ENCODE measurements around the gene GLT8D1. TPM values are rescaled to one million over a fixed set of nuclear protein-coding genes. Genes with fewer than 3 reads are reported as not detected.
"Not testable (repeated sequence)": the region's sequence is repeated elsewhere in the genome, so short reads cannot be mapped to it uniquely, and the experiment has no call there.

GLT8D1 gene
- total and polyA plus RNA-seq, 7 donors, result 9.2 to 47.4 (median 31.5) TPM

DNA sequence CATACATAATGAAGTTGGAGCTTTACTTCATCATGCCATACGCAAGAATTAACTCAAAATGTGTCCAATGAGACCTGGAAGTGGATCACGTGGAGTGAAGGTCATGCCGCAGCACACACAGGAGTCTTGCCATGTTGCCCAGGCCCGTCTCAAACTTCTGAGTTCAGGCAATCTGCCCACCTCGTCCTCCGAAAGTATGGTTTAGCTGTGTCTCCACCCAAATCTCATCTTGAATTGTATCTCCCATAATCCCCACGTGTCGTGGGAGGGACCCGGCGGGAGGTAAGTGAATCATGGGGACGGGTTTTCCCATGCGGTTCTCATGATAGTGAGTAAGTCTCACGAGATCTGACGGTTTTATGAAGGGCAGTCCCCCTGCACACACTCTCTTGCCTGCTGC is 26.0 kb upstream of the GLT8D1 start:
- intact Hi-C loops (cut with DNase I), result no loop called here
- Histone ChIP-seq H3K4me1 (no peaks in the 10 kb centered on the region), H3K4me3 (no peak overlapping the region), H3K27ac (no peak overlapping the region), H3K27me3 (no peaks in the 10 kb centered on the region), H3K9me3 (peaks cover 0 to 2% (median 0%) of the 10 kb centered on the region in 4 donors), H3K36me3 (peaks cover 6 to 79% (median 17%) of the 10 kb centered on the region in 4 donors)
- DNase-seq, result no peak
- no peak for TF ChIP-seq POLR2AphosphoS5 (IDR thresholded peaks at IDR 0.05)
- TF ChIP-seq POLR2A (IDR thresholded peaks at IDR 0.05), result no peak
- TF ChIP-seq, protein P1, sequence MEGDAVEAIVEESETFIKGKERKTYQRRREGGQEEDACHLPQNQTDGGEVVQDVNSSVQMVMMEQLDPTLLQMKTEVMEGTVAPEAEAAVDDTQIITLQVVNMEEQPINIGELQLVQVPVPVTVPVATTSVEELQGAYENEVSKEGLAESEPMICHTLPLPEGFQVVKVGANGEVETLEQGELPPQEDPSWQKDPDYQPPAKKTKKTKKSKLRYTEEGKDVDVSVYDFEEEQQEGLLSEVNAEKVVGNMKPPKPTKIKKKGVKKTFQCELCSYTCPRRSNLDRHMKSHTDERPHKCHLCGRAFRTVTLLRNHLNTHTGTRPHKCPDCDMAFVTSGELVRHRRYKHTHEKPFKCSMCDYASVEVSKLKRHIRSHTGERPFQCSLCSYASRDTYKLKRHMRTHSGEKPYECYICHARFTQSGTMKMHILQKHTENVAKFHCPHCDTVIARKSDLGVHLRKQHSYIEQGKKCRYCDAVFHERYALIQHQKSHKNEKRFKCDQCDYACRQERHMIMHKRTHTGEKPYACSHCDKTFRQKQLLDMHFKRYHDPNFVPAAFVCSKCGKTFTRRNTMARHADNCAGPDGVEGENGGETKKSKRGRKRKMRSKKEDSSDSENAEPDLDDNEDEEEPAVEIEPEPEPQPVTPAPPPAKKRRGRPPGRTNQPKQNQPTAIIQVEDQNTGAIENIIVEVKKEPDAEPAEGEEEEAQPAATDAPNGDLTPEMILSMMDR (IDR thresholded peaks at IDR 0.05), result no peak
- TF ChIP-seq EP300 (IDR thresholded peaks at IDR 0.05), result no peak
- 83 to 96% methylated on average over 14 of the region's 14 CpGs for WGBS, 2 donors

DNA sequence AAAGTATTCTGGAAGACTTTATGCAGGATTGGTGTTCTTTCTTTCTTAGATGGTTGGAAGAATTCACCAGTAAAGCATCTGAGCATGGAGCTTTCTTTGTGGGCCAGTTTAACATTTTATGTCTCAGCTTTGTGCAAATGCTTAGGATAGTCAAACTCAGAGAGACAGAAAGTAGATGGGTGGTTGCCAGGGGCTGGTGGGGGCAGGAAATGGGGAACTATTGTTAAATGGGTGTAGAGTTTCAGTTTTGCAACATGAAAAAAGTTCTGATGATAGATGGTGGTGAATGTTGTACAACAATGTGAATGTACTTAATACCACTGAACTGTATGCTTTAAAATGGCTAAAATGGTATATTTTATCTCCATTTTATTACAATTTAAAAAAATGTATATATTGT is 25.1 kb upstream of the GLT8D1 start:
- Histone ChIP-seq H3K27me3 (no peaks in the 10 kb centered on the region), H3K27ac (no peak overlapping the region), H3K4me3 (no peak overlapping the region), H3K9me3 (peaks cover 0 to 2% (median 0%) of the 10 kb centered on the region in 4 donors), H3K36me3 (peaks cover 6 to 71% (median 17%) of the 10 kb centered on the region in 4 donors), H3K4me1 (no peaks in the 10 kb centered on the region)
- DNase-seq, result no peak
- intact Hi-C loops (cut with DNase I), result no loop called here
- TF ChIP-seq EP300 (IDR thresholded peaks at IDR 0.05) (no peak), POLR2AphosphoS5 (IDR thresholded peaks at IDR 0.05) (no peak), POLR2A (IDR thresholded peaks at IDR 0.05) (no peak)
- TF ChIP-seq, protein P1 (IDR thresholded peaks at IDR 0.05), result no peak

DNA sequence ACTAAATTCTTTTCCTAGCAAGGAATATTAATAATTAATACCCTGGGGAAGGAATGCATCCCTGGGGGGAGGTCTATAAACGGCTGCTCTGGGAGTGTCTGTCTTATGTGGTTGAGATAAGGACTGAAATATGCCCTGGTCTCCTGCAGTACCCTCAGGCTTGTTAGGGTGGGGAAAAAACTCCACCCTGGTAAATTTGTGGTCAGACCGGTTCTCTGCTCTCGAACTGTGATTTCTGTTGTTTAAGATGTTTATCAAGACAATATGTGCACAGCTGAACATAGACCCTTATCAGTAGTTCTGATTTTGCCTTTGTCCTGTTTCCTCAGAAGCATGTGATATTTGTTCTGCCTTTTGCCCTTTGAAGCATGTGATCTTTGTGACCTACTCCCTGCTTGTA is 23.2 kb upstream of the GLT8D1 start:
- H3K4me3 ChIP-seq; DNase-seq; intact Hi-C loops (cut with DNase I); H3K4me1 ChIP-seq; H3K27me3 ChIP-seq; H3K9me3 ChIP-seq; H3K27ac ChIP-seq: not testable (repeated sequence)
- 17 to 83% methylated on average over 3 of the region's 3 CpGs for WGBS, 2 donors
- H3K36me3 ChIP-seq, result peaks cover 6 to 53% (median 16%) of the 10 kb centered on the region in 4 donors

DNA sequence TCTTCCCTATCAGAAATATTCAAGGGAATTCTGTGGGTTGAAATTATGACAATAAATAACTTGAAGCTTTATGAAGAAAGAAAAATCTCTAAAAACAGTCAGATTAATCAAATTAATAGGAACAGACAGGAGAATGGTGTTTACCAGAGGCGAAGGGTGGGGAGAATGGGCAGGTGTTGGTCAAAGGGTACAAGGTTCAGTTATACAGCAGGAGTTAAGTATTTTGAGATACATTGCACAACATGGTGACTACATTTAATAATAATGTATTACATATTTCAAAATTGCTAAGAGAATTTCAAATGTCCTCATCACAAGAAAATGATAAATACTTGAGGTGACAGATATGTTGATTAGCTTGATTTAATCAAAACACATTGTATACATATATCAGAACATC is 18.9 kb upstream of the GLT8D1 start:
- no peak for DNase-seq
- Histone ChIP-seq H3K9me3 (no peaks in the 10 kb centered on the region), H3K4me3 (no peak overlapping the region), H3K27me3 (no peaks in the 10 kb centered on the region), H3K36me3 (peaks cover 0 to 15% (median 3%) of the 10 kb centered on the region in 4 donors), H3K27ac (no peak overlapping the region), H3K4me1 (no peaks in the 10 kb centered on the region)
- TF ChIP-seq, protein P1 (IDR thresholded peaks at IDR 0.05), result no peak
- TF ChIP-seq EP300 (IDR thresholded peaks at IDR 0.05) (no peak), POLR2AphosphoS5 (IDR thresholded peaks at IDR 0.05) (no peak), POLR2A (IDR thresholded peaks at IDR 0.05) (no peak)
- whole genome bisulfite sequencing, 2 donors, result 22 to 85% methylated on average over 1 of the region's 1 CpG
- intact Hi-C loops (cut with DNase I), result no loop called here

DNA sequence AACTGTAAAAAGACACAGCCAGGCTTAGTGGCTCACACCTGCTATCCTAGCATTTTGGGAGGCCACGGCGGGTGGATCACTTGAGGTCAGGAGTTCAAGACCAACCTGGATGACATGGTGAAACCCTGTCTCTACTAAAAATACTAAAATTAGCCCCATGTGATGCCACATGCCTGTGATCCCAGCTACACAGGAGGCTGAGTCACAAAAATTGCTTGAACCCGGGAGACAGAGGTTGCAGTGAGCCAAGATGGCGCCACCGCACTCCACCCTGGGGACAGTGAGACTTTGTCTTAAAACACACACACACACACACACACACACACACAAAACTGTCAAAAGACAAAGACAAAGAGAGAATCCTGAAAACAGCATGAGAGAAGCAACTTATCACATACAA is 18.3 kb upstream of the GLT8D1 start:
- no peak for DNase-seq
- H3K4me3 ChIP-seq, result no peak overlapping the region
- no peak overlapping the region for H3K27ac ChIP-seq
- intact Hi-C loops (cut with DNase I), result no loop called here
- no peaks in the 10 kb centered on the region for H3K4me1 ChIP-seq
- peaks cover 3 to 15% (median 5%) of the 10 kb centered on the region in 4 donors for H3K36me3 ChIP-seq
- WGBS, 2 donors, result 96% methylated on average over 5 of the region's 5 CpGs
- TF ChIP-seq EP300 (IDR thresholded peaks at IDR 0.05) (no peak), POLR2AphosphoS5 (IDR thresholded peaks at IDR 0.05) (no peak), POLR2A (IDR thresholded peaks at IDR 0.05) (no peak)
- TF ChIP-seq, protein P1 (IDR thresholded peaks at IDR 0.05), result no peak
- no peaks in the 10 kb centered on the region for H3K9me3 ChIP-seq
- no peaks in the 10 kb centered on the region for H3K27me3 ChIP-seq
